IMR-90 (cell line): ENCODE data around the gene PLCL2. TPM values are rescaled to one million over a fixed set of nuclear protein-coding genes. Genes with fewer than 3 reads are reported as not detected.

Experiments
- ATAC-seq: fragments of 200-7000 bp; cut with Tn5 transposase; 2 replicates; pipeline ENCODE4 v1.9.1; 2020; ENCODE audit warnings: low read depth, mild to moderate bottlenecking, moderate library complexity
- BruUV-seq: library from RNA; stranded (reverse); fragments of 400-500 nt; replicated peaks from 2 replicates; lab custom pipeline; 2021; lab: Mats Ljungman, UMichigan
- CTCF ChIA-PET: fragments of 300-600 bp; formaldehyde crosslinking; extraction: SDS; loops from one replicate; lab custom pipeline; 2021; ENCODE audit warnings: antibody characterized with exemption; lab: Yijun Ruan, JAX
- POLR2A ChIA-PET: fragments of 300-600 bp; sonication (Branson Sonifier 250); formaldehyde crosslinking; loops from one replicate; lab custom pipeline; 2022; ENCODE audit warnings: antibody characterized with exemption; ENCODE audit not compliant: unreplicated experiment; lab: Charles Lee
- DNase-seq: peaks from one replicate; pipeline ENCODE4 v3.0.0; 2013
- H2AFZ ChIP-seq: replicated peaks from 2 replicates; pipeline ENCODE3; 2013; ENCODE audit warnings: low read length, mild to moderate bottlenecking; ENCODE audit not compliant: poor library complexity
- H2AK5ac ChIP-seq: 2 replicates; pipeline ENCODE4 v1.6.1; 2013; ENCODE audit warnings: low read depth, low read length, inconsistent platforms
- H2AK9ac ChIP-seq: replicated peaks from 2 replicates; pipeline ENCODE3; 2013; ENCODE audit warnings: mild to moderate bottlenecking, low read depth, low read length, moderate library complexity; ENCODE audit not compliant: poor library complexity
- H2BK120ac ChIP-seq: 2 replicates; pipeline ENCODE4 v1.6.1; 2013; ENCODE audit warnings: low read depth, low read length, inconsistent platforms
- H2BK15ac ChIP-seq: 3 replicates; pipeline ENCODE4 v1.6.1; 2013; ENCODE audit warnings: low read depth, low read length, inconsistent platforms
- H2BK20ac ChIP-seq: 2 replicates; pipeline ENCODE4 v1.6.1; 2013; ENCODE audit warnings: low read depth, mild to moderate bottlenecking, inconsistent platforms, low read length, moderate library complexity
- H2BK5ac ChIP-seq: 2 replicates; pipeline ENCODE4 v1.6.1; 2013; ENCODE audit warnings: mild to moderate bottlenecking, low read depth, low read length, inconsistent platforms; ENCODE audit not compliant: poor library complexity, severe bottlenecking
- H3K14ac ChIP-seq: replicated peaks from 2 replicates; pipeline ENCODE4 v1.6.1; 2013; ENCODE audit warnings: low read depth, low read length, inconsistent platforms
- H3K18ac ChIP-seq: 2 replicates; pipeline ENCODE4 v1.6.1; 2013; ENCODE audit warnings: low read depth, low read length, control low read depth
- H3K23ac ChIP-seq: 2 replicates; pipeline ENCODE4 v1.6.1; 2013; ENCODE audit warnings: low read depth, low read length, inconsistent platforms
- H3K27ac ChIP-seq: 2 replicates; pipeline ENCODE4 v1.5.1; 2013; ENCODE audit warnings: mild to moderate bottlenecking, control low read depth, low read length; ENCODE audit not compliant: insufficient read depth
- H3K27me3 ChIP-seq: 2 replicates; pipeline ENCODE4 v1.6.1; 2013; ENCODE audit warnings: low read length; ENCODE audit not compliant: control insufficient read depth, insufficient read depth
- H3K36me3 ChIP-seq: 2 replicates; pipeline ENCODE4 v1.6.1; 2013; ENCODE audit warnings: low read length, mixed read lengths; ENCODE audit not compliant: control insufficient read depth, insufficient read depth
- H3K4ac ChIP-seq: 2 replicates; pipeline ENCODE4 v1.6.1; 2013; ENCODE audit warnings: low read depth, low read length, inconsistent platforms
- H3K4me1 ChIP-seq: 2 replicates; pipeline ENCODE4 v1.6.1; 2013; ENCODE audit warnings: low read length, mixed read lengths; ENCODE audit not compliant: control insufficient read depth, insufficient read depth
- H3K4me2 ChIP-seq: 2 replicates; pipeline ENCODE4 v1.6.1; 2013; ENCODE audit warnings: low read depth, mild to moderate bottlenecking, control low read depth, low read length, moderate library complexity
- H3K4me3 ChIP-seq: 2 replicates; pipeline ENCODE4 v1.5.1; 2013; ENCODE audit warnings: low read depth, mild to moderate bottlenecking, control low read depth, low read length, moderate library complexity; ENCODE audit not compliant: insufficient read depth
- H3K56ac ChIP-seq: 2 replicates; pipeline ENCODE4 v1.6.1; 2013; ENCODE audit warnings: low read length, inconsistent platforms; ENCODE audit not compliant: insufficient read depth; ENCODE audit errors: extremely low read depth
- H3K79me1 ChIP-seq, 2 experiments: 2 replicates each; pipeline ENCODE4 v1.6.1; 2013; ENCODE audit warnings: low read length in 2 of 2, inconsistent platforms in 1 of 2, low read depth in 1 of 2
- H3K9ac ChIP-seq: 2 replicates; pipeline ENCODE4 v1.6.1; 2013; ENCODE audit warnings: low read depth, low read length, control low read depth
- H3K9me1 ChIP-seq: 2 replicates; pipeline ENCODE4 v1.6.1; 2013; ENCODE audit warnings: low read length, inconsistent platforms; ENCODE audit not compliant: insufficient read depth
- H3K9me3 ChIP-seq: 2 replicates; pipeline ENCODE4 v1.6.1; 2013; ENCODE audit warnings: low read length; ENCODE audit not compliant: control insufficient read depth, insufficient read depth
- H4K20me1 ChIP-seq: 2 replicates; pipeline ENCODE4 v1.6.1; 2013; ENCODE audit warnings: low read length, inconsistent platforms; ENCODE audit not compliant: insufficient read depth
- H4K5ac ChIP-seq: 2 replicates; pipeline ENCODE4 v1.6.1; 2013; ENCODE audit warnings: mild to moderate bottlenecking, low read depth, low read length, control low read depth
- H4K8ac ChIP-seq, 2 experiments: 2 replicates each; pipeline ENCODE4 v1.6.1; 2013; ENCODE audit warnings: low read depth in 2 of 2, low read length in 2 of 2, control low read depth in 1 of 2, inconsistent platforms in 1 of 2
- H4K91ac ChIP-seq: 2 replicates; pipeline ENCODE4 v1.6.1; 2013; ENCODE audit warnings: low read depth, low read length, inconsistent platforms; ENCODE audit not compliant: insufficient read depth
- BHLHE40 ChIP-seq: fragments of 150-350 bp; IDR thresholded peaks from 2 replicates; pipeline ENCODE4 v1.6.1; 2016; ENCODE audit warnings: mild to moderate bottlenecking, low read depth, low read length
- CEBPB ChIP-seq: IDR thresholded peaks from 2 replicates; pipeline ENCODE4 v1.6.1; 2012; ENCODE audit warnings: low read depth, low read length, improper control_type of control experiment
- CHD1 ChIP-seq: IDR thresholded peaks from 2 replicates; pipeline ENCODE4 v1.6.1; 2012; ENCODE audit warnings: low read depth, low read length, improper control_type of control experiment
- CTCF ChIP-seq: conservative IDR thresholded peaks from 2 replicates; pipeline ENCODE4 v1.5.1; 2012; ENCODE audit warnings: mild to moderate bottlenecking, low read depth, low read length, improper control_type of control experiment
- FOS ChIP-seq: fragments of 150-350 bp; IDR thresholded peaks from 2 replicates; pipeline ENCODE4 v1.6.1; 2016; ENCODE audit warnings: low read depth, low read length
- MAFK ChIP-seq: IDR thresholded peaks from 2 replicates; pipeline ENCODE4 v1.6.1; 2012; ENCODE audit warnings: low read depth, low read length, improper control_type of control experiment
- MAZ ChIP-seq: IDR thresholded peaks from 2 replicates; pipeline ENCODE4 v1.6.1; 2012; ENCODE audit warnings: low read depth, mild to moderate bottlenecking, low read length, improper control_type of control experiment, moderate library complexity, borderline replicate concordance
- MXI1 ChIP-seq: IDR thresholded peaks from 2 replicates; pipeline ENCODE4 v1.6.1; 2012; ENCODE audit warnings: low read depth, mild to moderate bottlenecking, low read length, moderate library complexity, borderline replicate concordance
- NFE2L2 ChIP-seq: fragments of 150-350 bp; IDR thresholded peaks from 2 replicates; pipeline ENCODE4 v1.6.1; 2016; ENCODE audit warnings: low read depth, mild to moderate bottlenecking, low read length
- POLR2A ChIP-seq: IDR thresholded peaks from 2 replicates; pipeline ENCODE4 v1.6.1; 2012; ENCODE audit warnings: mild to moderate bottlenecking, low read depth, low read length
- RAD21 ChIP-seq: IDR thresholded peaks from 2 replicates; pipeline ENCODE4 v1.6.1; 2012; ENCODE audit warnings: low read length, improper control_type of control experiment
- RCOR1 ChIP-seq: IDR thresholded peaks from 2 replicates; pipeline ENCODE4 v1.6.1; 2012; ENCODE audit warnings: mild to moderate bottlenecking, low read length, improper control_type of control experiment; ENCODE audit not compliant: insufficient replicate concordance
- RFX5 ChIP-seq: IDR thresholded peaks from 2 replicates; pipeline ENCODE4 v1.8.0; 2012; ENCODE audit warnings: low read depth, mild to moderate bottlenecking, low read length, moderate library complexity
- SMC3 ChIP-seq: fragments of 150-350 bp; IDR thresholded peaks from 2 replicates; pipeline ENCODE4 v1.6.1; 2016; ENCODE audit warnings: low read depth, mild to moderate bottlenecking, antibody characterized with exemption, low read length, moderate library complexity
- WGBS, 2 experiments: methylation state at CpG; one replicate each; pipeline versions ENCODE4 v1.1.5 to v1.1.7; 2013; ENCODE audit warnings: missing lambda C conversion rate in 2 of 2; ENCODE audit not compliant: insufficient read length in 1 of 2; ENCODE audit errors: extremely low coverage in 2 of 2; 5-methylcytosine and 5-hydroxymethylcytosine counted together
- dilution Hi-C: fragments of 300-500 bp; cut with HindIII; formaldehyde crosslinking; loops from one replicate; pipeline ENCODE4 v1.14.3; 2018; ENCODE audit warnings: low sequenced_read_pairs; ENCODE audit not compliant: unreplicated experiment
- in situ Hi-C: fragments of 300-500 bp; cut with MboI; formaldehyde crosslinking; loops from 3 replicates; pipeline ENCODE4 v1.14.3; 2019; ENCODE audit warnings: low sequenced_read_pairs, inconsistent platforms, mixed read lengths
- intact Hi-C: fragments of 100-400 bp; cut with micrococcal nuclease; formaldehyde crosslinking; loops from 2 replicates; pipeline ENCODE4 v1.10.0; 2022
- polyA plus RNA-seq, 3 experiments: library from polyadenylated mRNA; depleted of rRNA; stranded (reverse); fragments of >200 nt; gene quantifications; 2 replicates each; pipeline ENCODE4 v1.2.3, GENCODE V29; 2012; ENCODE audit warnings: low replicate concordance in 1 of 3
- total RNA-seq: library from RNA; depleted of rRNA; stranded (reverse); fragments of >200 nt; gene quantifications from 2 replicates; pipeline ENCODE4 v1.2.3, GENCODE V29; 2012
- TF ChIP-seq, protein P1 (sequence below): fragments of 150-350 bp; IDR thresholded peaks from 2 replicates; pipeline ENCODE4 v1.6.1; 2016; ENCODE audit warnings: low read depth, mild to moderate bottlenecking, low read length, moderate library complexity, borderline replicate concordance
- TF ChIP-seq, protein P2 (sequence below): fragments of 150-350 bp; IDR thresholded peaks from 2 replicates; pipeline ENCODE4 v1.6.1; 2017; ENCODE audit warnings: mild to moderate bottlenecking, antibody characterized with exemption, low read length, low read depth

The PLCL2 gene
- total and polyA plus RNA-seq, 2 of the 4 experiments (the other 2 are of a cell fraction): 0.92 to 3.8 TPM

GRCh38 chr3:16905704-16906103 is 20.9 kb downstream of the PLCL2 start:
- H3K4ac ChIP-seq: no peak overlapping the region
- no peak overlapping the region for H2BK120ac ChIP-seq
- no peak overlapping the region for H2BK5ac ChIP-seq
- H3K4me3 ChIP-seq: no peak overlapping the region
- ATAC-seq (no peak), DNase-seq (no peak)
- H3K14ac ChIP-seq: no peak overlapping the region
- no peak overlapping the region for H3K4me2 ChIP-seq
- no peak overlapping the region for H4K5ac ChIP-seq
- no CpG with 5 or more reads among the region's 1 CpG for WGBS, 2 experiments
- H3K27me3 ChIP-seq: no peaks in the 10 kb centered on the region
- H2AK9ac ChIP-seq: no peak overlapping the region
- no peak for TF ChIP-seq MXI1
- no peak for TF ChIP-seq CHD1
- no peak for TF ChIP-seq CTCF
- no peak for TF ChIP-seq NFE2L2
- TF ChIP-seq, protein P1, sequence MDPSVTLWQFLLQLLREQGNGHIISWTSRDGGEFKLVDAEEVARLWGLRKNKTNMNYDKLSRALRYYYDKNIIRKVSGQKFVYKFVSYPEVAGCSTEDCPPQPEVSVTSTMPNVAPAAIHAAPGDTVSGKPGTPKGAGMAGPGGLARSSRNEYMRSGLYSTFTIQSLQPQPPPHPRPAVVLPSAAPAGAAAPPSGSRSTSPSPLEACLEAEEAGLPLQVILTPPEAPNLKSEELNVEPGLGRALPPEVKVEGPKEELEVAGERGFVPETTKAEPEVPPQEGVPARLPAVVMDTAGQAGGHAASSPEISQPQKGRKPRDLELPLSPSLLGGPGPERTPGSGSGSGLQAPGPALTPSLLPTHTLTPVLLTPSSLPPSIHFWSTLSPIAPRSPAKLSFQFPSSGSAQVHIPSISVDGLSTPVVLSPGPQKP: no peak
- no peak for TF ChIP-seq FOS
- TF ChIP-seq, protein P2, sequence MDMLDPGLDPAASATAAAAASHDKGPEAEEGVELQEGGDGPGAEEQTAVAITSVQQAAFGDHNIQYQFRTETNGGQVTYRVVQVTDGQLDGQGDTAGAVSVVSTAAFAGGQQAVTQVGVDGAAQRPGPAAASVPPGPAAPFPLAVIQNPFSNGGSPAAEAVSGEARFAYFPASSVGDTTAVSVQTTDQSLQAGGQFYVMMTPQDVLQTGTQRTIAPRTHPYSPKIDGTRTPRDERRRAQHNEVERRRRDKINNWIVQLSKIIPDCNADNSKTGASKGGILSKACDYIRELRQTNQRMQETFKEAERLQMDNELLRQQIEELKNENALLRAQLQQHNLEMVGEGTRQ: no peak
- TF ChIP-seq BHLHE40: no peak
- no peak for TF ChIP-seq MAFK
- no peak for TF ChIP-seq CEBPB
- no peak for TF ChIP-seq RAD21
- no peak for TF ChIP-seq RFX5
- TF ChIP-seq POLR2A: no peak
- no peak for TF ChIP-seq SMC3
- TF ChIP-seq MAZ: no peak
- no peak for TF ChIP-seq RCOR1
- H3K36me3 ChIP-seq: no peaks in the 10 kb centered on the region
- no peak overlapping the region for H3K23ac ChIP-seq
- H2BK15ac ChIP-seq: no peak overlapping the region
- H3K27ac ChIP-seq: no peak overlapping the region
- CTCF ChIA-PET: interaction anchor here (0.6 kb wide), 1 partner anchor 104 kb away, joined by 3 read pairs; no protein-coding TSS in a partner anchor
- H3K9me3 ChIP-seq: no peaks in the 10 kb centered on the region
- H3K9me1 ChIP-seq: peaks cover 6% of the 10 kb centered on the region
- in situ Hi-C loops: no loop called here
- no peak overlapping the region for H4K8ac ChIP-seq
- H3K18ac ChIP-seq: no peak overlapping the region
- POLR2A ChIA-PET: no interaction called here
- peaks cover 0 to 3% of the 10 kb centered on the region in 2 experiments; a peak in 1 of 4 replicates for H3K79me1 ChIP-seq
- H3K9ac ChIP-seq: no peak overlapping the region
- BruUV-seq: no TSS peak
- H2AK5ac ChIP-seq: no peak overlapping the region
- peak overlapping the region; percentile 29 for H2AFZ ChIP-seq
- no peak overlapping the region for H2BK20ac ChIP-seq
- peaks cover 7% of the 10 kb centered on the region for H3K4me1 ChIP-seq
- intact Hi-C loops: no loop called here
- dilution Hi-C loops: no loop called here
- no peak overlapping the region for H4K91ac ChIP-seq
- H4K20me1 ChIP-seq: no peaks in the 10 kb centered on the region
- H3K56ac ChIP-seq: no peak overlapping the region
